ENCODE measurements around the gene PLAC1.

The PLAC1 gene

GRCh38 chrX:134545510-134545909 is 112.8 kb downstream of the PLAC1 start:
- FAIRE-seq: no peak
- DNase-seq (ENCODE audit: insufficient read length, low spot score): no peak

GRCh38 chrX:134544513-134545151 is 113.6 kb downstream of the PLAC1 start:
- no peak for FAIRE-seq

GRCh38 chrX:134544135-134544512 is 114.1 kb downstream of the PLAC1 start:
- FAIRE-seq (no peak), DNase-seq (ENCODE audit: insufficient read length, low spot score) (no peak)

More at GRCh38 chrX:134544513-134545151, 113.6 kb downstream of the PLAC1 start:
- DNase-seq (ENCODE audit: insufficient read length, low spot score): no peak

DNA sequence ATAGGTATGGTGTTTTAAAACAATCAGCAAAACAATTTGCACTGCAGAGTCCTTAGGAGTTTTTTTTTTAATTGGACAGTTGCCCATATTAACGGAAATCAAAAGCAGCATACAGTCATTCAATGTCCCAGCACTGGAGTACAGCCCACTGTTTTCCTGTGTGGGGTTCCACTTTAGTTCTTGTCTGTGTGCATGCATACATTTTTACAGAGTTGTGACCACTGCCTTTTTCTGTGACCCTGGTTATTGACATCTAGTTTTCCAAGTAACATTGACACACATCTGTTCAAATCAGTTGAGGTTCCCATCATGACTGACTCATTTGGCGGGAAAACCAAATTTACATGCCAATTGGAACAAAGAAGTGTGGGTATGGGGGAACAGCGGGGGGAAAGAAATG is 115.0 kb downstream of the PLAC1 start:
- DNase-seq (ENCODE audit: insufficient read length, low spot score) (no peak), FAIRE-seq (no peak)

DNA sequence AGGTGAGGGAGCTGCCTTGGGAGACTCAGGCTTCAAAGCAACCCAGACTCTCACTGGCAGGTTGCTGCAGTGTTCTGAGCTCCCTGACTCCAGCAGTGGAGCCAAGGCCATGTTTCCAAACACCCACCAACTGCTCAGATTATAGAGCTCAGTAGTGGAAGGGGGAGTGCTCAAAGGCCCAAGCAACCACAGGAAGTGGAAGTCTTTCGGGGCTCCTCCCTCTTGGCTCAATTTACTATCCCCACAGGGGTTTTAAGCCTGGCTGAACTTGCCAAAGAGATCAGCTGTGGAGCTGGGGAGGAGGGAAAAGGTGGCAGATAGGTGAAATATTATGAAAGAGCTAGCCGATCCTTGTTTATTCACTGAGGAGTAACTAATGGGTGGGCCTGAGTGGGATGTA is 115.8 kb downstream of the PLAC1 start:
- no peak for DNase-seq (ENCODE audit: insufficient read length, low spot score)
- no peak for FAIRE-seq

DNA sequence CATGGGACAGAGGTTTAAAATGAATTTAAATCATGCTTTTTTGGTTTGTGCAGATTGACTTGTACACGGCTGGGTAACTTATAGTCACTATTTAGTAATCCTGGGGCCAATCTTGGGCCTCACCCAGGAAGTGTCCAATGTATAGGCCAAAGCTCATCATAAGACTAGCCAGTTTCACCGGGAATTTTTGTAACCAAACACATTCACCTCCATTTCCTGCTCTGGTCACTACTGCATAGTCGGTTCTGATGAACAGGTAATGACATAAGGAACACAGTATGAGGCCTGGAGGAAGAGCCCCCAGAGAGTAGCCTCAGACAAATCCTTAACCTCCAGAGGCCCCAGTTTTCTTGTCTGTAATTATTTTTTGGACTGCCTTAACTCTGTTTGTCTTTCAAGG is 116.4 kb downstream of the PLAC1 start:
- no peak for DNase-seq (ENCODE audit: insufficient read length, low spot score)
- no peak for FAIRE-seq

- FAIRE-seq: no peak
- DNase-seq (ENCODE audit: insufficient read length, low spot score): no peak
Observed at GRCh38 chrX:134538316-134538715, 120.0 kb downstream of the PLAC1 start.

DNA sequence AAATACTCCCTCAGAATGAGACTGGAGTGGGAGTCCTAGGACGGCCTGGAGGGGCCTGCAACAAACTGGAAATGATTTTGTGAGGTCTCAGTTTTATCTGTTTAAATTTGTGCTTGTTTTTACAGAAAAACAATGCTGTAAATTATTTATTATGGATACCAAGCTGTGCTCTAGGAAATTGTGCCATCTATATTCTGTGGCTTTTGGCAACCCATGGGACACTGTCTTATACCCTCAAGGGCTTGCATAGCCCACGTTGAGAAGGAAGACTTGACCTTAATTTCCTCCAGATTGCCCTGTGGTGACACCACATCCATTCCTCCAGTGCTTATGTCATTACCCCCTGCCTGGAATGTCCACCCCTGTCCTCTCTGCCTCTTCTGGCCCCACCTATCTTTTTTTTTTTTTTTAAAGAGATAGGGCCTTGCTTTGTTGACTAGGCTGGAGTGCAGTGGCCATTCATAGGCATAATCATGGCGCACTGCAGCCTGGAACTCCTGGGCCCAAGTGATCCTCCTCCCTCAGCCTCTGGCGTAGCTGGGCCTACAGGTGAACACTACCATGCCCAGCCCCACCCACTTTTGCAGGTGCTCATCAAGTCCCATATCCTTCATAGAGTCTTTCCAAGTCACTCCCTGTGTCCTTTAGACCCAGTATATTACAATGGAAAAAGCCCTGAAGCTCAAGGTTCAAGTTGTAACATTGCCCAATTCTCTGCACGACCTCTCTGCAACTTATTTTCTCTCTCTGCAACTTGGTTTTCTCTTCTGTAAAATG is 120.9 kb downstream of the PLAC1 start:
- DNase-seq (ENCODE audit: insufficient read length, low spot score): no peak
- no peak for FAIRE-seq

DNA sequence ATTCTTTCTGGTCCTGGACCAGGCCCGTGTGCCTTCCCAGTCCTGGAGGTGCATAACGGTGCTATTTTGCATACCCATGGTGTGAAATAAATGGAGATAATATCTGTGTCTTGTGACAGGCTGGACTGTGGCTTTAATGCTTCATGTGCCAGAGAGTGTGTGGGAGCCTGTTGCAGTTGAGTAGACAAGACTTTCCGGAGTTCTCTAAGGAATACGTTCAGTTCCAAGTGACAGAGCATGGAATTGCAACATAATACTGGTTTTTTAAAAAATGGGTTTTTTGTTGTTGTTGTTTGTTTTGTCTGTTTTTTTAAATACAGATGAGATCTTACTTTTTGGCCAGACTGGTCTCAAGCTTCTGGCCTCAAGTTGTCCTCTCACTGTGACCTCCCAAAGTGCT is 124.3 kb downstream of the PLAC1 start:
- no peak for DNase-seq (ENCODE audit: insufficient read length, low spot score)

DNA sequence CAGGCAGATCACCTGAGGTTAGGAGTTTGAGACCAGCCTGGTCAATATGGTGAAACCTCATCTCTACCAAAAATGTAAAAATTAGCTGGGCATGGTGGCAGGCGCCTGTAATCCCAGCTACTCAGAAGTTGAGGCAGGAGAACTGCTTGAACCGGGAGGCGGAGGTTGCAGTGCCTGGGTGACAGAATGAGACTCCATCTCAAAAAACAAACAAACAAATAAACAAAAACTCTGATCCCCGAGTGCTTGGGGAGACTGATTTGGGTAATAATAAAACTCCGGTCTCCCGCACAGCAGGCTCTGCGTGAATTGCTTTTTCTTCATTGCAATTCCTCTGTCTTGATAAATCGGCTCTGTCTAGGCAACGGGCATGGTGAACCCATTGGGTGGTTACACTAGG is 124.9 kb downstream of the PLAC1 start:
- FAIRE-seq (no peak), DNase-seq (ENCODE audit: insufficient read length, low spot score) (no peak)

More for the DNA sequence above, 124.3 kb downstream of the PLAC1 start:
- no peak for FAIRE-seq

- DNase-seq (ENCODE audit: insufficient read length, low spot score) (no peak), FAIRE-seq (no peak)
Observed at GRCh38 chrX:134530845-134531244, 127.4 kb downstream of the PLAC1 start.

GRCh38 chrX:134529481-134529880 is 128.8 kb downstream of the PLAC1 start:
- DNase-seq (ENCODE audit: insufficient read length, low spot score) (no peak), FAIRE-seq (no peak)

DNA sequence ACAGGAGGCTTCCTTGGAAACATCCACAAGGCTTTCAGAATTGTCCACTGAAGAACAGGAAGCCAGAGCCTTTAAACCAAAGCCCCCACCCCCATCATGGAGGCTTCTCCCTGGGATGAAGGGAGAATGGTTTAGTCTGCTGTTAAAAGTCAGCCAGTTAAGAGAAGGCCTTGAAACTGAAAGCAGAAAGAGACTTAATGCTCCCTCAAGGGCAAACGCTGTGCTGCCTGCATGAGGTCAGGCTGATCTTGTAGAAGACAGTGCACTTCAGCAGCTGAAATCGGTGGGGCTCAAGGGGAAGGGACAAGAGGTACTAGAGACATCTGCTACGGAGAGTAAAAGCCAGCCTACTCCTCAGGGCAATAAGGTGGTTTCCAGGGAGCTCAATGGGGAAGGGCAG is 129.3 kb downstream of the PLAC1 start:
- DNase-seq (ENCODE audit: insufficient read length, low spot score) (no peak), FAIRE-seq (no peak)

DNA sequence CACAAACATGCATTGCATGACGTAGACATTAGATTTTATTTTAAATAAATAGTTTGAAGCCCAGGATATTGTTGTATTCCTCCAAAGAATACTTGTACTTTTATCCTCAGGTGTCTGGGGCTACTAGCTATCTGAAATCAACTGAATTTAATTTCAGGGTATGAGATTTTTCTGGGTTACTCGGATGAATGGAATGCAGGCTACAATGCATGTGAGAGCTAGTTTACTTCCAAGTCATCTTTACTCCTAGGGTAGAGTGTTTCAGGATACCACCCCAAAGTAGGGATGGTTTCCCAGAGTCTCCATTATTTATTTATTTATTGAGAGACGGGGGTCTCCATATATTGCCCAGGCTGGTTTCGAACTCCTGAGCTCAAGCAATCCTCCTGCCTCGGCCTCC is 131.9 kb downstream of the PLAC1 start:
- DNase-seq (ENCODE audit: insufficient read length, low spot score) (no peak), FAIRE-seq (no peak)

GRCh38 chrX:134525086-134525792 is 133.0 kb downstream of the PLAC1 start:
- FAIRE-seq: no peak
- no peak for DNase-seq (ENCODE audit: insufficient read length, low spot score)

GRCh38 chrX:134524181-134524580 is 134.1 kb downstream of the PLAC1 start:
- FAIRE-seq: no peak
- no peak for DNase-seq (ENCODE audit: insufficient read length, low spot score)

- FAIRE-seq: no peak
- DNase-seq (ENCODE audit: insufficient read length, low spot score): no peak
Observed at GRCh38 chrX:134520860-134521390, 137.3 kb downstream of the PLAC1 start.
